ENCODE data around the gene APOBEC3H.

Gene APOBEC3H

GRCh38 chr22:39120983-39121382 is 23.9 kb downstream of the APOBEC3H start:
- no peak for TF ChIP-seq CTCF (conservative IDR thresholded peaks at IDR 0.05; ENCODE audit: low read length)
- no peak overlapping the region for H3K4me3 ChIP-seq (ENCODE audit: low read length)
- no peak for DNase-seq (ENCODE audit: low read depth)

- no peak for TF ChIP-seq CTCF (conservative IDR thresholded peaks at IDR 0.05; ENCODE audit: low read length)
- no peak overlapping the region for H3K4me3 ChIP-seq (ENCODE audit: low read length)
- no peak for DNase-seq (ENCODE audit: low read depth)
These were observed 25.9 kb downstream of the APOBEC3H start for GRCh38 chr22:39122772-39123470.

GRCh38 chr22:39123751-39124581 is 26.9 kb downstream of the APOBEC3H start:
- no peak overlapping the region for H3K4me3 ChIP-seq (ENCODE audit: low read length)
- TF ChIP-seq CTCF (conservative IDR thresholded peaks at IDR 0.05; ENCODE audit: low read length) = no peak
- no peak for DNase-seq (ENCODE audit: low read depth)

- no peak for TF ChIP-seq CTCF (conservative IDR thresholded peaks at IDR 0.05; ENCODE audit: low read length)
- no peak for DNase-seq (ENCODE audit: low read depth)
- no peak overlapping the region for H3K4me3 ChIP-seq (ENCODE audit: low read length)
These were observed 28.6 kb downstream of the APOBEC3H start for GRCh38 chr22:39125622-39126021.

GRCh38 chr22:39128508-39128907 is 31.5 kb downstream of the APOBEC3H start:
- DNase-seq (ENCODE audit: low read depth) = no peak
- TF ChIP-seq CTCF (conservative IDR thresholded peaks at IDR 0.05; ENCODE audit: low read length) = no peak
- H3K4me3 ChIP-seq (ENCODE audit: low read length) = no peak overlapping the region

- TF ChIP-seq CTCF (conservative IDR thresholded peaks at IDR 0.05; ENCODE audit: low read length) = no peak
- no peak overlapping the region for H3K4me3 ChIP-seq (ENCODE audit: low read length)
- DNase-seq (ENCODE audit: low read depth) = no peak
These were observed 32.0 kb downstream of the APOBEC3H start for GRCh38 chr22:39129081-39129480.

GRCh38 chr22:39129746-39130145 is 32.7 kb downstream of the APOBEC3H start:
- no peak for TF ChIP-seq CTCF (conservative IDR thresholded peaks at IDR 0.05; ENCODE audit: low read length)
- H3K4me3 ChIP-seq (ENCODE audit: low read length) = no peak overlapping the region
- no peak for DNase-seq (ENCODE audit: low read depth)

All from AG10803 (cell line).